Endothelial cell of umbilical vein (primary cell): ENCODE results near the gene ANO7. TPM values are rescaled to one million over a fixed set of nuclear protein-coding genes. Genes with fewer than 3 reads are reported as not detected.

Experiments used
- BruUV-seq: library from RNA; stranded (reverse); fragments of 400-500 nt; replicated peaks from 2 replicates; lab custom pipeline; 2021; lab: Mats Ljungman, UMichigan
- CTCF ChIA-PET: fragments of 300-600, 350-600 bp; sonication (Branson Sonifier 250); formaldehyde crosslinking; loops from one replicate; lab custom pipeline; 2021; ENCODE audit warnings: antibody characterized with exemption, inconsistent platforms; lab: Charles Lee
- POLR2A ChIA-PET: fragments of 300-600, 350-600 bp; sonication (Branson Sonifier 250); formaldehyde crosslinking; loops from one replicate; lab custom pipeline; 2021; ENCODE audit warnings: antibody characterized with exemption, inconsistent platforms; lab: Charles Lee
- DNase-seq: peaks from one replicate; pipeline ENCODE4 v3.0.0-alpha.2; 2011; ENCODE audit warnings: low read depth, low spot score
- FAIRE-seq: peaks from 2 replicates; lab custom pipeline; 2011; peaks lifted over from hg19 to GRCh38; lab: Jason Lieb, UNC
- H2AFZ ChIP-seq: 2 replicates; pipeline ENCODE4 v1.6.0; 2012; ENCODE audit warnings: low read depth, low read length, control low read depth, inconsistent platforms
- H3K27ac ChIP-seq: 2 replicates; pipeline ENCODE4 v1.5.1; 2011; ENCODE audit warnings: low read depth, mild to moderate bottlenecking, control low read depth, low read length, moderate library complexity; ENCODE audit not compliant: insufficient read depth
- H3K27me3 ChIP-seq, 2 experiments: 2 replicates each; pipeline versions ENCODE4 v1.6.0 to v1.6.1; 2011; ENCODE audit warnings: low read length in 2 of 2, mixed read lengths in 1 of 2; ENCODE audit not compliant: control insufficient read depth in 2 of 2, insufficient read depth in 2 of 2
- H3K36me3 ChIP-seq, 2 experiments: 2 replicates in 1 of 2; 3 replicates in 1 of 2; pipeline ENCODE4 v1.5.1; 2011; ENCODE audit warnings: low read length in 2 of 2, mild to moderate bottlenecking in 1 of 2, moderate library complexity in 1 of 2; ENCODE audit not compliant: control insufficient read depth in 2 of 2, insufficient read depth in 2 of 2; ENCODE audit errors: extremely low read depth in 1 of 2
- H3K4me1 ChIP-seq: 3 replicates; pipeline ENCODE4 v1.5.1; 2011; ENCODE audit warnings: mild to moderate bottlenecking, low read length; ENCODE audit not compliant: control insufficient read depth, insufficient read depth; ENCODE audit errors: extremely low read depth
- H3K4me2 ChIP-seq: 2 replicates; pipeline ENCODE4 v1.6.1; 2011; ENCODE audit warnings: low read length, control low read depth, mixed read lengths; ENCODE audit not compliant: insufficient read depth
- H3K4me3 ChIP-seq, 3 experiments: fragments of 200-600 bp in 1 of 3; sonication (generic), shearing (Covaris generic) in 1 of 3; replicated peaks in 1 of 3; 2 replicates each; pipeline ENCODE4 v1.5.1; 2011 to 2016; ENCODE audit warnings: control low read depth in 3 of 3, low read length in 3 of 3, mild to moderate bottlenecking in 2 of 3, inconsistent platforms in 1 of 3, low read depth in 1 of 3, moderate library complexity in 1 of 3; ENCODE audit not compliant: insufficient read depth in 1 of 3
- H3K79me2 ChIP-seq: 2 replicates; pipeline ENCODE4 v1.6.0; 2012; ENCODE audit warnings: low read length, inconsistent platforms; ENCODE audit not compliant: control insufficient read depth, insufficient read depth
- H3K9ac ChIP-seq: replicated peaks from 2 replicates; pipeline ENCODE3; 2011; ENCODE audit warnings: low read length, control low read depth; ENCODE audit not compliant: insufficient read depth; ENCODE audit errors: extremely low read depth
- H3K9me1 ChIP-seq: replicated peaks from 3 replicates; pipeline ENCODE4 v1.6.0; 2011; ENCODE audit warnings: mild to moderate bottlenecking, low read length; ENCODE audit not compliant: control insufficient read depth, insufficient read depth; ENCODE audit errors: extremely low read depth
- H3K9me3 ChIP-seq: replicated peaks from 2 replicates; pipeline ENCODE4 v1.5.1; 2012; ENCODE audit warnings: low read length, inconsistent platforms; ENCODE audit not compliant: control insufficient read depth, insufficient read depth
- H4K20me1 ChIP-seq: replicated peaks from 2 replicates; pipeline ENCODE3; 2011; ENCODE audit warnings: mild to moderate bottlenecking, low read length; ENCODE audit not compliant: control insufficient read depth, insufficient read depth; ENCODE audit errors: extremely low read depth
- EZH2 ChIP-seq: IDR thresholded peaks from 2 replicates; pipeline ENCODE4 v1.6.1; 2012; ENCODE audit warnings: borderline replicate concordance, low read depth, mild to moderate bottlenecking, moderate library complexity, low read length, inconsistent platforms; ENCODE audit not compliant: severe bottlenecking
- FOS ChIP-seq: IDR thresholded peaks from 2 replicates; pipeline ENCODE4 v1.6.1; 2011; ENCODE audit warnings: mild to moderate bottlenecking, low read length, moderate library complexity, borderline replicate concordance; ENCODE audit not compliant: insufficient read depth
- GATA2 ChIP-seq: IDR thresholded peaks from 2 replicates; pipeline ENCODE4 v1.7.0; 2011; ENCODE audit warnings: low read depth, mild to moderate bottlenecking, moderate library complexity, mixed read lengths, low read length; ENCODE audit not compliant: insufficient read length, insufficient read depth
- JUN ChIP-seq: IDR thresholded peaks from 2 replicates; pipeline ENCODE4 v1.6.1; 2011; ENCODE audit warnings: borderline replicate concordance, low read depth; ENCODE audit not compliant: insufficient read length, insufficient read depth
- MYC ChIP-seq: IDR thresholded peaks from one replicate; pipeline ENCODE4 v1.6.1; 2011; ENCODE audit warnings: mild to moderate bottlenecking, low read depth, low read length
- POLR2A ChIP-seq: IDR thresholded peaks from 2 replicates; pipeline ENCODE4 v1.6.1; 2012; ENCODE audit warnings: low read depth, mild to moderate bottlenecking, control low read depth, low read length
- POLR2AphosphoS5 ChIP-seq: IDR thresholded peaks from 2 replicates; pipeline ENCODE4 v1.6.1; 2012; ENCODE audit warnings: low read depth, mild to moderate bottlenecking, control low read depth, low read length, moderate library complexity; ENCODE audit not compliant: insufficient read depth
- dilution Hi-C: fragments of 300-500 bp; cut with MboI; formaldehyde crosslinking; loops from one replicate; pipeline ENCODE4 v1.15.0; 2019; ENCODE audit warnings: low sequenced_read_pairs; ENCODE audit not compliant: extremely low pct_ligation_motif_present
- intact Hi-C: fragments of 100-400 bp; cut with micrococcal nuclease; formaldehyde crosslinking; loops from one replicate; pipeline ENCODE4 v1.10.0; 2022
- polyA plus RNA-seq, 4 experiments: library from polyadenylated mRNA; depleted of rRNA in 3 of 4; stranded (reverse) in 3 of 4; unstranded in 1 of 4; fragments of >200 nt; gene quantifications; 2 replicates each; pipeline versions ENCODE4 v1.2.1 to v1.2.3, GENCODE V29; 2011 to 2012; ENCODE audit warnings: missing spikeins in 1 of 4
- total RNA-seq: library from RNA; stranded (reverse); gene quantifications from 2 replicates; pipeline ENCODE4 v1.2.3, GENCODE V29; 2021
- TF ChIP-seq, protein P1 (sequence below): IDR thresholded peaks from 2 replicates; pipeline ENCODE4 v1.6.1; 2011; ENCODE audit not compliant: insufficient read depth, insufficient read length
- TF ChIP-seq, protein P2 (sequence below), 2 donors: IDR thresholded peaks; 1 replicate in 1 of 2; 2 replicates in 1 of 2; pipeline ENCODE4 v1.5.1; 2011; ENCODE audit warnings: low read length in 2 of 2, mild to moderate bottlenecking in 2 of 2, moderate library complexity in 2 of 2, control low read depth in 1 of 2, inconsistent platforms in 1 of 2, low read depth in 1 of 2; ENCODE audit not compliant: insufficient read depth in 1 of 2; ENCODE audit errors: extremely low read depth in 1 of 2

The ANO7 gene
- total and polyA plus RNA-seq, 2 donors (not counting 3 experiments of a cell fraction or from before 2014, with no cell fraction given): 0.81 to 2.5 TPM

DNA sequence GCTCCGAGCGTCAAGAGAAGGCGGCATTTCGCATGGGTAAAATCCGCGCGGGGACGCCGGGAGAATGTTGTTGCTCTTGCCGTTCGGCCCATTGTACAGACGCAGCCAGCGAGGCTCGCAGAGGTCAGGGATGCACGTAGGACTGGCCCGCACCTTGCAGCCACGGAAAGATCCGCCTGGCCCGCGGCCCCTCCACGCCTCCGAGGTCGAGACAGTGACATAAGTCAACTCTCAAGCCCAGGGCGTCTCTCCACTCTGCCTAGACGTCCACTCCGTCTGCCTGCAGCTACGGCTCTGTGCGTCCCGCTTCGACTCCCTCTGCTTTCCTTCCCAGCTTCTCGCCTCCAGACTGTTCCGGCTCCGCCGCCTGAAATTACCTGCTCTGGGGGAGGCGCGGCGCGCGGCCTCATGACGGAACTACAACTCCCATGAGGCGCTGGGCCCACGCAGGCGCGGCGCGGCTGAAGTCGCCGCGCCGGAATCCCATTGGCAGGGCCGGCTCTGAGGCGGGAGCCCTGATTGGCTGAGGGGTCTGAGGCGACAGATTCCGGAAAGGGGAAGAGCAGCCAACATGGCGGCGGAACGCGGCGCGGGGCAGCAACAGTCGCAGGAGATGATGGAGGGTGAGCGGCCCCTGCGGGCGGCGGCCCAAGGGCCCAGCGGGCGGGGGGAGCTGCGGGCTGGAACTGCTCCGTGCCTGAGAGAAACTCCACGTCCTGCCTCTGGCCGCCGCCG is 38.4 kb upstream of the ANO7 start, which contains the start of gene PPP1R7:
Gene PPP1R7, plus strand, starts transcription at position 543 of the 735 bp plus-strand sequence. Its CDS starts 29 bp downstream, at position 572.
- H3K27me3 ChIP-seq: no peaks in the 10 kb centered on the region
- peaks cover 15% of the 10 kb centered on the region for H3K4me1 ChIP-seq
- peaks cover 2% of the 10 kb centered on the region in 2 experiments for H3K36me3 ChIP-seq
- BruUV-seq: no TSS peak
- H3K9ac ChIP-seq: peak within 1 kb of the TSS; percentile 40
- TF ChIP-seq, protein P1, sequence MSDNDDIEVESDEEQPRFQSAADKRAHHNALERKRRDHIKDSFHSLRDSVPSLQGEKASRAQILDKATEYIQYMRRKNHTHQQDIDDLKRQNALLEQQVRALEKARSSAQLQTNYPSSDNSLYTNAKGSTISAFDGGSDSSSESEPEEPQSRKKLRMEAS: peak; percentile 30
- TF ChIP-seq JUN (no peak), POLR2A (peak; percentile 74), EZH2 (no peak), MYC (no peak), GATA2 (no peak), POLR2AphosphoS5 (peak; percentile 67), FOS (no peak)
- TF ChIP-seq, protein P2, sequence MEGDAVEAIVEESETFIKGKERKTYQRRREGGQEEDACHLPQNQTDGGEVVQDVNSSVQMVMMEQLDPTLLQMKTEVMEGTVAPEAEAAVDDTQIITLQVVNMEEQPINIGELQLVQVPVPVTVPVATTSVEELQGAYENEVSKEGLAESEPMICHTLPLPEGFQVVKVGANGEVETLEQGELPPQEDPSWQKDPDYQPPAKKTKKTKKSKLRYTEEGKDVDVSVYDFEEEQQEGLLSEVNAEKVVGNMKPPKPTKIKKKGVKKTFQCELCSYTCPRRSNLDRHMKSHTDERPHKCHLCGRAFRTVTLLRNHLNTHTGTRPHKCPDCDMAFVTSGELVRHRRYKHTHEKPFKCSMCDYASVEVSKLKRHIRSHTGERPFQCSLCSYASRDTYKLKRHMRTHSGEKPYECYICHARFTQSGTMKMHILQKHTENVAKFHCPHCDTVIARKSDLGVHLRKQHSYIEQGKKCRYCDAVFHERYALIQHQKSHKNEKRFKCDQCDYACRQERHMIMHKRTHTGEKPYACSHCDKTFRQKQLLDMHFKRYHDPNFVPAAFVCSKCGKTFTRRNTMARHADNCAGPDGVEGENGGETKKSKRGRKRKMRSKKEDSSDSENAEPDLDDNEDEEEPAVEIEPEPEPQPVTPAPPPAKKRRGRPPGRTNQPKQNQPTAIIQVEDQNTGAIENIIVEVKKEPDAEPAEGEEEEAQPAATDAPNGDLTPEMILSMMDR (IDR thresholded peaks at IDR 0.05; ENCODE audit: extremely low read depth in 1 of 2, insufficient read depth in 1 of 2, low read depth in 1 of 2, low read length in 2 of 2): peak in 1 of 2 donors; percentile 16
- H3K4me2 ChIP-seq: peak within 1 kb of the TSS; percentile 93
- peaks cover 13% of the 10 kb centered on the region for H3K79me2 ChIP-seq
- no peaks in the 10 kb centered on the region for H3K9me3 ChIP-seq
- intact Hi-C loops (loop anchor here (1.0 to 10.0 kb wide), 8 partner anchors 7 to 582 kb away; partner anchors contain the start of genes D2HGDH, HDLBP, MTERF4 and SEPTIN2), dilution Hi-C loops (no loop called here)
- H2AFZ ChIP-seq: peak within 1 kb of the TSS; percentile 95
- ChIA-PET CTCF (interaction anchor here (0.9 to 1.7 kb wide), 3 partner anchors 72 to 299 kb away, joined by 3 to 7 read pairs (median 3); no protein-coding TSS in a partner anchor), POLR2A (interaction anchor here (1.0 kb wide), 1 partner anchor 165 kb away, joined by 4 read pairs; the partner anchor contains the start of gene HDLBP)
- no peaks in the 10 kb centered on the region for H4K20me1 ChIP-seq
- H3K27ac ChIP-seq: no peak within 1 kb of the TSS
- H3K9me1 ChIP-seq: no peaks in the 10 kb centered on the region
- H3K4me3 ChIP-seq: peak within 1 kb of the TSS; percentile 76 to 85 (median 78)
- peak; percentile 95 for FAIRE-seq
- DNase-seq: peak; percentile 95
